Keratinocyte (primary cell): Measurements from ENCODE around the gene U2AF1L4. TPM values are rescaled to one million over a fixed set of nuclear protein-coding genes. Genes with fewer than 3 reads are reported as not detected.

Experiments
- DNase-seq: peaks from one replicate; pipeline ENCODE4 v3.0.0-alpha.2; 2011; ENCODE audit warnings: low read depth, missing footprints, low spot score
- FAIRE-seq: peaks from 2 replicates; lab custom pipeline; 2011; peaks lifted over from hg19 to GRCh38; lab: Jason Lieb, UNC
- H2AFZ ChIP-seq: 2 replicates; pipeline ENCODE4 v1.6.0; 2012; ENCODE audit warnings: low read length, control low read depth, inconsistent platforms; ENCODE audit not compliant: control insufficient read depth
- H3K27ac ChIP-seq: 2 replicates; pipeline ENCODE4 v1.5.1; 2011; ENCODE audit warnings: low read length; ENCODE audit not compliant: control insufficient read depth, insufficient read depth
- H3K27me3 ChIP-seq: 3 replicates; pipeline ENCODE4 v1.6.0; 2011; ENCODE audit warnings: low read length; ENCODE audit not compliant: control insufficient read depth, insufficient read depth; ENCODE audit errors: extremely low read depth
- H3K36me3 ChIP-seq, 2 experiments: 2 replicates in 1 of 2; 3 replicates in 1 of 2; pipeline ENCODE4 v1.5.1; 2011; ENCODE audit warnings: low read length in 2 of 2, mild to moderate bottlenecking in 1 of 2; ENCODE audit not compliant: control insufficient read depth in 2 of 2, insufficient read depth in 2 of 2; ENCODE audit errors: extremely low read depth in 1 of 2
- H3K4me1 ChIP-seq: 3 replicates; pipeline ENCODE4 v1.5.1; 2011; ENCODE audit warnings: low read length; ENCODE audit not compliant: control insufficient read depth, insufficient read depth; ENCODE audit errors: extremely low read depth
- H3K4me2 ChIP-seq: 3 replicates; pipeline ENCODE4 v1.6.0; 2011; ENCODE audit warnings: low read depth, low read length; ENCODE audit not compliant: control insufficient read depth, insufficient read depth; ENCODE audit errors: extremely low read depth
- H3K4me3 ChIP-seq, 3 experiments: fragments of 200-600 bp in 1 of 3; sonication (generic) in 1 of 3; 2 replicates in 2 of 3; 3 replicates in 1 of 3; pipeline ENCODE4 v1.5.1; 2011 to 2016; ENCODE audit warnings: low read length in 3 of 3, mild to moderate bottlenecking in 3 of 3, control low read depth in 2 of 3, inconsistent platforms in 1 of 3, low read depth in 1 of 3, mixed read lengths in 1 of 3, mixed run types in 1 of 3, moderate library complexity in 1 of 3; ENCODE audit not compliant: control insufficient read depth in 2 of 3, insufficient read depth in 2 of 3; ENCODE audit errors: extremely low read depth in 1 of 3
- H3K79me2 ChIP-seq: 2 replicates; pipeline ENCODE4 v1.6.0; 2012; ENCODE audit warnings: low read length; ENCODE audit not compliant: control insufficient read depth, insufficient read depth
- H3K9ac ChIP-seq: 3 replicates; pipeline ENCODE4 v1.6.0; 2011; ENCODE audit warnings: low read length; ENCODE audit not compliant: control insufficient read depth, insufficient read depth; ENCODE audit errors: extremely low read depth
- H3K9me1 ChIP-seq: 3 replicates; pipeline ENCODE4 v1.6.0; 2011; ENCODE audit warnings: low read length; ENCODE audit not compliant: control insufficient read depth, insufficient read depth; ENCODE audit errors: extremely low read depth
- H3K9me3 ChIP-seq: 2 replicates; pipeline ENCODE4 v1.5.1; 2012; ENCODE audit warnings: low read depth, low read length; ENCODE audit not compliant: control insufficient read depth
- H4K20me1 ChIP-seq: 3 replicates; pipeline ENCODE4 v1.6.0; 2011; ENCODE audit warnings: low read length; ENCODE audit not compliant: control insufficient read depth, insufficient read depth; ENCODE audit errors: extremely low read depth
- CTCF ChIP-seq, 3 experiments: IDR thresholded peaks in 1 of 3; conservative IDR thresholded peaks in 1 of 3; optimal IDR thresholded peaks in 1 of 3; 2 replicates in 2 of 3; 3 replicates in 1 of 3; pipeline versions ENCODE3 to v1.5.1; 2011; ENCODE audit warnings: low read length in 3 of 3, mild to moderate bottlenecking in 3 of 3, moderate library complexity in 2 of 3, control low read depth in 1 of 3, inconsistent platforms in 1 of 3; ENCODE audit not compliant: insufficient read depth in 2 of 3; ENCODE audit errors: extremely low read depth in 1 of 3
- EZH2 ChIP-seq: IDR thresholded peaks from one replicate; pipeline ENCODE4 v1.6.1; 2012; ENCODE audit warnings: inconsistent platforms, mild to moderate bottlenecking, low read length, moderate library complexity
- dilution Hi-C: fragments of 300-500 bp; cut with MboI; formaldehyde crosslinking; loops from one replicate; pipeline ENCODE4 v1.7.0; 2020; ENCODE audit warnings: low sequenced_read_pairs; ENCODE audit not compliant: extremely low pct_ligation_motif_present
- polyA plus RNA-seq, 5 experiments: library from polyadenylated mRNA; depleted of rRNA in 3 of 5; stranded (reverse) in 3 of 5; stranded (forward) in 1 of 5; unstranded in 1 of 5; fragments of >200 nt; gene quantifications; 1 replicate in 1 of 5; 2 replicates in 3 of 5; 3 replicates in 1 of 5; pipeline versions ENCODE4 v1.2.1 to v1.2.3, GENCODE V29; 2011 to 2012; ENCODE audit warnings: missing spikeins in 2 of 5, low read depth in 1 of 5, low replicate concordance in 1 of 5

U2AF1L4 gene
- polyA plus RNA-seq, 1 donor (not counting 4 experiments of a cell fraction or from before 2014, with no cell fraction given): 8.9 TPM

DNA sequence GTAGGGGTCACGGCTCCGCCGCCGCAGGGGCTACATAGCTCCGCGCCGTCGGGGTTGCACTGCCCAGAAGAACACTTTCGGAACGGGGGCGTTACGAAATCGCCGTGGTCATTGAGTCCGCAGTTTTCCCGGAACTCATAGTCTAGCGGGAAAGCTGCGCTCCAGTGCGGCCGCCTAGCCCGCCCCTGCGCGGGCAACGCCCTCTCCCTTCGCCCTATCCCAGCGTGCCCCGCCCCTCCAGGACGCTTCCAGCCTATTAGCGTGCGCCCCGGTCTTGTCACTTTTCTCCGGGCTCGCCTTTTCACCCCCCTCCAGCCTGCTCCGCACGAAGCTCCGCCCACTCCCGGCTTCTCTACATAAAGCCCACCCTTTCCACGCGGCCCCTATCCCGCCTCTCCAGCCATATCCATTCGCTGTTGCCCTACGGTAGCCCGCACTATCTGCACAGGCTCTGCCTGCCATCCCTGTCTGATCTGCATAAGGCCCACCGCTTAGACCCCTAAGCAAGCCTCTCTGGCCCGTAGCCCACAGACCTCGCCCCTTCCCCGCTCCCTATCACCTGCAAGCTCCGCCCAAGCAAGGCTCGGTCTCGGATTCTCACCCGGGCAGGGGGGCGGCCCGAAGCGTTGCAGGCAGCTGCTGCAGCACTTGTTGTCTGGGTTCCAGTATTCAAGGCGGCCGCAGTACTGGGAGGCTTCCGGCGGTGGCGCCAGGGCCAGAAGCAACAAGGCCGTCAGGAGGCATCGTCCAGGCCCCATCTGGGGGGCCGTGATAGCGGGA is 4.6 kb downstream of the U2AF1L4 start:
- Histone ChIP-seq H3K27me3 (no peaks in the 10 kb centered on the region), H3K9me1 (no peaks in the 10 kb centered on the region), H3K4me2 (peak overlapping the region; percentile 98), H3K9ac (peak overlapping the region; percentile 61), H3K36me3 (peaks cover 26 to 28% of the 10 kb centered on the region in 2 experiments), H3K79me2 (peaks cover 3% of the 10 kb centered on the region), H3K4me3 (peak overlapping the region; percentile 44 to 84 (median 79)), H3K9me3 (no peaks in the 10 kb centered on the region), H3K27ac (peak overlapping the region; percentile 8), H2AFZ (peak overlapping the region; percentile 95), H3K4me1 (peaks cover 13% of the 10 kb centered on the region), H4K20me1 (peaks cover 3% of the 10 kb centered on the region)
- dilution Hi-C loops: no loop called here
- DNase-seq (peak; percentile 70), FAIRE-seq (peak; percentile 5)
- TF ChIP-seq EZH2 (no peak), CTCF (optimal IDR thresholded peaks at IDR 0.05 in 1 of 3, IDR thresholded peaks at IDR 0.05 in 1 of 3, conservative IDR thresholded peaks at IDR 0.05 in 1 of 3; ENCODE audit: extremely low read depth in 1 of 3, insufficient read depth in 2 of 3, low read length in 3 of 3) (peak in 1 of 3 experiments; percentile 22)

DNA sequence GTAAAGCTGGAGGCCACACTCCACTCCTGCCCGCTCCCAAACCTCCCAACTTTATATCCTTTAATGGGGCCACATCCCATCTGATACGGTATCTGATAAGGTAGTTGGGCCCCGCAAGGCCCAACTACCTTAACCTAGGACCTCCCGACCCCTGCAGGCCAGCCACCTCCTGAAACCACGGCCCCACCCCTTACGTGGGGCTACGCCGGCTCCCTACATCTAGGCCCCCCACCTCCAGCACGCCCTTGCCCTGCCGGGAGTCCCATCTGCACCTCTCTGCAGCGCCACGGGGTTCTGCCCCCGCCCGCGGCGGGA is 5.2 kb downstream of the U2AF1L4 start:
- peak overlapping the region; percentile 47 for H3K9ac ChIP-seq
- H2AFZ ChIP-seq: peak overlapping the region; percentile 70

More for the DNA sequence above, 5.2 kb downstream of the U2AF1L4 start:
- H3K79me2 ChIP-seq: peaks cover 2% of the 10 kb centered on the region
- no peaks in the 10 kb centered on the region for H3K27me3 ChIP-seq
- dilution Hi-C loops: no loop called here
- H3K9me3 ChIP-seq: no peaks in the 10 kb centered on the region
- H3K4me1 ChIP-seq: peaks cover 13% of the 10 kb centered on the region
- DNase-seq (no peak), FAIRE-seq (no peak)
- H4K20me1 ChIP-seq: peaks cover 6% of the 10 kb centered on the region
- H3K9me1 ChIP-seq: no peaks in the 10 kb centered on the region
- no peak for TF ChIP-seq EZH2
- no peak for TF ChIP-seq CTCF (optimal IDR thresholded peaks at IDR 0.05 in 1 of 3, IDR thresholded peaks at IDR 0.05 in 1 of 3, conservative IDR thresholded peaks at IDR 0.05 in 1 of 3; ENCODE audit: extremely low read depth in 1 of 3, insufficient read depth in 2 of 3, low read length in 3 of 3)
- no peak overlapping the region for H3K27ac ChIP-seq
- H3K4me2 ChIP-seq: peak overlapping the region; percentile 98
- peak overlapping the region; percentile 44 to 84 (median 76) for H3K4me3 ChIP-seq
- H3K36me3 ChIP-seq: peaks cover 30% of the 10 kb centered on the region in 2 experiments
